GM19193 (cell line): ENCODE results near the gene KPNA5.

ENCODE experiments used
- POLR2A ChIP-seq: IDR thresholded peaks from 4 replicates; pipeline ENCODE4 v1.6.1; 2011; ENCODE audit not compliant: insufficient read depth, insufficient read length; ENCODE audit errors: extremely low read depth

The KPNA5 gene

GRCh38 chr6:116764961-116765841 is 84.2 kb downstream of the KPNA5 start, which contains the start of gene FAM162B:
TSS of gene FAM162B (minus strand) at chr6:116765719. CDS start at chr6:116765576, 143 bp downstream.
- no peak for TF ChIP-seq POLR2A

- TF ChIP-seq POLR2A = no peak
Measured at GRCh38 chr6:116766506-116767176, 85.6 kb downstream of the KPNA5 start.

GRCh38 chr6:116767715-116768114 is 86.7 kb downstream of the KPNA5 start:
- no peak for TF ChIP-seq POLR2A

- TF ChIP-seq POLR2A = no peak
Measured at GRCh38 chr6:116772450-116772849, 91.4 kb downstream of the KPNA5 start.

- no peak for TF ChIP-seq POLR2A
Measured at GRCh38 chr6:116773886-116774285, 92.9 kb downstream of the KPNA5 start.

- TF ChIP-seq POLR2A = no peak
Measured at GRCh38 chr6:116779573-116780164, 98.7 kb downstream of the KPNA5 start.

- TF ChIP-seq POLR2A = no peak
Measured at GRCh38 chr6:116783852-116784251, 102.8 kb downstream of the KPNA5 start.
